Tibial nerve (tissue), 4 donors: ENCODE results near the gene YIF1A.

Experiments used
- EP300 ChIP-seq, 2 donors: sonication (generic); formaldehyde crosslinking; IDR thresholded peaks; one replicate each; pipeline ENCODE4 v1.6.1; 2017; ENCODE audit warnings: antibody characterized with exemption in 2 of 2, mild to moderate bottlenecking in 1 of 2
- POLR2A ChIP-seq, 2 donors: fragments of 450-650 bp; IDR thresholded peaks; one replicate each; pipeline ENCODE4 v1.6.1; 2017; ENCODE audit warnings: antibody characterized with exemption in 2 of 2, mild to moderate bottlenecking in 2 of 2, moderate library complexity in 2 of 2
- TF ChIP-seq, protein P1 (sequence below), 5 experiments: fragments of 200-600 bp in 3 of 5; fragments of 450-650 bp in 2 of 5; sonication (generic) in 3 of 5; IDR thresholded peaks; one replicate each; pipeline ENCODE4 v1.5.1; 2016 to 2019; ENCODE audit warnings: antibody characterized with exemption in 5 of 5, mild to moderate bottlenecking in 3 of 5, moderate library complexity in 2 of 5

DNA sequence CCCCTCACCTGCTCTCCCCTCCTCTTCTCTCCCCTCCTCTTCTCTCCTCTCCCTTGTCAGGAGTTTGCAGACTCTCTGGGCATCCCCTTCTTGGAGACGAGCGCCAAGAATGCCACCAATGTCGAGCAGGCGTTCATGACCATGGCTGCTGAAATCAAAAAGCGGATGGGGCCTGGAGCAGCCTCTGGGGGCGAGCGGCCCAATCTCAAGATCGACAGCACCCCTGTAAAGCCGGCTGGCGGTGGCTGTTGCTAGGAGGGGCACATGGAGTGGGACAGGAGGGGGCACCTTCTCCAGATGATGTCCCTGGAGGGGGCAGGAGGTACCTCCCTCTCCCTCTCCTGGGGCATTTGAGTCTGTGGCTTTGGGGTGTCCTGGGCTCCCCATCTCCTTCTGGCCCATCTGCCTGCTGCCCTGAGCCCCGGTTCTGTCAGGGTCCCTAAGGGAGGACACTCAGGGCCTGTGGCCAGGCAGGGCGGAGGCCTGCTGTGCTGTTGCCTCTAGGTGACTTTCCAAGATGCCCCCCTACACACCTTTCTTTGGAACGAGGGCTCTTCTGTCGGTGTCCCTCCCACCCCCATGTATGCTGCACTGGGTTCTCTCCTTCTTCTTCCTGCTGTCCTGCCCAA, 12.8 kb downstream of the YIF1A start:
- TF ChIP-seq, protein P1, sequence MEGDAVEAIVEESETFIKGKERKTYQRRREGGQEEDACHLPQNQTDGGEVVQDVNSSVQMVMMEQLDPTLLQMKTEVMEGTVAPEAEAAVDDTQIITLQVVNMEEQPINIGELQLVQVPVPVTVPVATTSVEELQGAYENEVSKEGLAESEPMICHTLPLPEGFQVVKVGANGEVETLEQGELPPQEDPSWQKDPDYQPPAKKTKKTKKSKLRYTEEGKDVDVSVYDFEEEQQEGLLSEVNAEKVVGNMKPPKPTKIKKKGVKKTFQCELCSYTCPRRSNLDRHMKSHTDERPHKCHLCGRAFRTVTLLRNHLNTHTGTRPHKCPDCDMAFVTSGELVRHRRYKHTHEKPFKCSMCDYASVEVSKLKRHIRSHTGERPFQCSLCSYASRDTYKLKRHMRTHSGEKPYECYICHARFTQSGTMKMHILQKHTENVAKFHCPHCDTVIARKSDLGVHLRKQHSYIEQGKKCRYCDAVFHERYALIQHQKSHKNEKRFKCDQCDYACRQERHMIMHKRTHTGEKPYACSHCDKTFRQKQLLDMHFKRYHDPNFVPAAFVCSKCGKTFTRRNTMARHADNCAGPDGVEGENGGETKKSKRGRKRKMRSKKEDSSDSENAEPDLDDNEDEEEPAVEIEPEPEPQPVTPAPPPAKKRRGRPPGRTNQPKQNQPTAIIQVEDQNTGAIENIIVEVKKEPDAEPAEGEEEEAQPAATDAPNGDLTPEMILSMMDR (IDR thresholded peaks at IDR 0.05), result no peak
- TF ChIP-seq EP300 (IDR thresholded peaks at IDR 0.05) (no peak), POLR2A (IDR thresholded peaks at IDR 0.05) (no peak)
